T-helper 1 cell treated with Interleukin-12 subunit alpha and Interleukin-12 subunit beta and Interleukin-4 antibody, amounts not matched to agents 30 ng/mL and 1 ng/mL, for 36 hours (primary cell): ENCODE results near the gene PIGBOS1. TPM values are rescaled to one million over a fixed set of nuclear protein-coding genes. Genes with fewer than 3 reads are reported as not detected.

Experiments used
- intact Hi-C: fragments of 100-400 bp; cut with micrococcal nuclease; formaldehyde crosslinking; loops from one replicate; pipeline ENCODE4 v1.15.1; 2024
- total RNA-seq: library from RNA; stranded (reverse); gene quantifications from 2 replicates; pipeline ENCODE4 v1.2.3, GENCODE V29; 2022

Gene PIGBOS1
- total RNA-seq, 1 donor from 2014 or later: 10.2 TPM

GRCh38 chr15:55297315-55297714, 21.6 kb downstream of the PIGBOS1 start:
- intact Hi-C loops: loop anchor here (10.0 kb wide), 1 partner anchor 1333 kb away; no protein-coding TSS in a partner anchor

- intact Hi-C loops: loop anchor here (1.0 to 10.0 kb wide), 11 partner anchors 14 to 1326 kb away; partner anchors contain the start of genes CCPG1, PIERCE2, PIGB and PIGBOS1
Measured at GRCh38 chr15:55290528-55291057, 28.3 kb downstream of the PIGBOS1 start.

GRCh38 chr15:55289746-55290527, 29.0 kb downstream of the PIGBOS1 start, which contains the start of gene RAB27A:
Gene RAB27A, minus strand, starts transcription at chr15:55289813. Its CDS starts 54,879 bp downstream, at chr15:55234934.
- intact Hi-C loops: loop anchor here (1.0 to 10.0 kb wide), 13 partner anchors 10 to 1325 kb away; partner anchors contain the start of genes CCPG1, PIERCE2, PIGB and PIGBOS1

DNA sequence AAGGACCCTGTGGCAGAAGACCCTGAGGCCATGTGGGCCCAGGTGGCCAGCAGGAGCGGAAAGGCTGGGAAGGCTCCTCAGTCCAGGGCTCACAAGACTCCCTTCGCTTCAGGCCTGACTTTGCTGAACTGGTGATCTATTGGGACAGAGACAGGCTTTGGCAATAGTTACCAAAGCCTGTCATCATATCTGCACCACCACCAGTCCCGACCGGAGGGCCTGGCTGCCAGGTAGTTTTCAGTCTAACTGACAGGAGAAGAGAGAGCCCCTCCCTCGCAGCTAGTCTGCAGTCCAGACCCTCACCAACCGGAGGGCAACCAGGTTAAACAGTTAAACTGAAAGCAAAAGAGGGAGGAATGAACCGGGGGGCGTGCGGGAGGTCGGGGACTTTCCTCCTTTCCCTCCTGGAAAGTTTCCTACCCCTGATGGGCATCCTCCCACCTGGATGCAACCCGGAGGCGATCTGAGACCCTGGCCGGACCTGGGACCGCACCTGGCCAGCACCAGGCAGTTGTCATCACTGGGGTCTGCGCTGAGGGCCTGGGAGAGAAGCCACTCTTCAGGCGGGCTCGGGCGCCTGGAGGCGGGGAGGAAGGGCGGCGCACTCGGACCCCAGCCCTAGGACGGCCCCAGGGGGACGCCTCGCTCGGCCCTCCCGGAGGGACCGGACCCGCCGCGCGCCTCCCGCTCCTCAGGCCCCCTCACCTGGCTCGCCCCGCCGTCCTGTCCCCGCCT, 29.7 kb downstream of the PIGBOS1 start:
- intact Hi-C loops: loop anchor here (1.0 to 10.0 kb wide), 2 partner anchors 9 to 214 kb away; no protein-coding TSS in a partner anchor

DNA sequence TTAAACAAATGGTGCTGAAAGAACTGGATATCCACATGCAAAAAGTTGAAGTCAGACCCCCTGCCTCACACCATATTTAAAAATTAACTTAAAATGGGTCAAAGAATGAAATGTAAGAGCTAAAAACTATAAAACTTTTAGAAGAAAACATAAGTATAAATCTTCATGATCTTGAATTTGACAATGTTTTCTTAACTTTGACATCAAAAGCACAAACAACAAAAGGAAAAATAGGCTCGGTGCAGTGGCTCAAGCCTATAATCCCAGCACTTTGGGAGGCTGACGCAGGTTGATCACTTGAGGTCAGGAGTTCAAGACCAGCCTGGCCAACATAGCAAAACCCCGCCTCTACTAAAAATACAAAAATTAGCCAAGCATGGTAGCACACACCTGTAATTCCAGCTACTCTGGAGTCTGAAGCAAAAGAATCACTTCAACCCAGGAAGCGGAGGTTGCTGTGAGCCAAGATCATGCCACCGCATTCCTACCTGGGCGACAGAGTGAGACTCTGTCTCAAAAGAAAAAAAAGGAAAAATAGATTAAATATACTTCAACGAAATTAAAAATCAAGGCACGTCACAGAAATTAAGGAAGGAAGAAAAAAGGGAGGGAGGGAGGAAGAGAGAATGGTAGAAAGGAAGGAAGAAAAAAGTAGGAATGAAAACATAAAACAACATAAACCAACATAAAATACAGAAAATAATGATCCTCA, 30.8 kb downstream of the PIGBOS1 start:
- intact Hi-C loops: loop anchor here (10.0 kb wide), 1 partner anchor 213 kb away; no protein-coding TSS in a partner anchor

GRCh38 chr15:55286442-55287189, 32.3 kb downstream of the PIGBOS1 start:
- intact Hi-C loops: loop anchor here (10.0 kb wide), 1 partner anchor 212 kb away; no protein-coding TSS in a partner anchor

GRCh38 chr15:55284426-55284825, 34.5 kb downstream of the PIGBOS1 start:
- intact Hi-C loops: loop anchor here (10.0 kb wide), 1 partner anchor 210 kb away; no protein-coding TSS in a partner anchor

DNA sequence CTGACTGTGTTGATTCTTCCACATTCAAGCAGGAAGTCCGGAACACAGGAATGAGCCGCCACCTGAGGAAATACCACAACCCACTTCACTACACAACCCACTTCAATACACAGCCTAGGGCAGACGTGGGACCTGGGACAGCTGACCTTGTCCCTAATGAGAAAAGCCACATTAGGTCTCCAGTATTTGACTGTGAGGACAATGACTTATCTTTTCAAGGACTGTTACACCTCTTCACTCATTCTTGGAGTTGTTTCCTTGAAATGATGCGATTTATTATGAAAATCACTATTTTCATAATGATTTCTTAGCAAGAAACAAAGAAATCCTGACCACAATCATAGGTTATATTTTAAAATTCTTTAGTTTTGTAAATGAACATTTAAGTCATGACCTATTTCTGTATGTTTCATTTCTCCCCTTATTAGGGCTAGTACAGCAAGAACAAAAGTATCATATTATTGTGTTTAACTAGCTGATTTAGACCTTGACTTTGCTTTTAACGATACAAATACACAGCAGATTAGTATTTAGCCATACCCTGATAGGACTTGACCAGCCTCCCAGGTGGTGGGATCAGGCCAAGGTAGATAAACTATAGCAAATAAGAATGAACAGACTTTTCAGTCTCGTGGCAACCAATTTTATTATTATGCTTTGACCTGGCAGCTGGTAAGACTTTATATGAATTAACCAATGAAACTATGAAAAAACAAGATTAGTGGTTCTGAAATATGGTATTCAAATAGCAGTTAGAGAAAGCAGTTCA, 35.4 kb downstream of the PIGBOS1 start:
- intact Hi-C loops: loop anchor here (10.0 kb wide), 1 partner anchor 209 kb away; no protein-coding TSS in a partner anchor

- intact Hi-C loops: loop anchor here (10.0 kb wide), 1 partner anchor 208 kb away; no protein-coding TSS in a partner anchor
Measured at GRCh38 chr15:55282284-55282833, 36.6 kb downstream of the PIGBOS1 start.

DNA sequence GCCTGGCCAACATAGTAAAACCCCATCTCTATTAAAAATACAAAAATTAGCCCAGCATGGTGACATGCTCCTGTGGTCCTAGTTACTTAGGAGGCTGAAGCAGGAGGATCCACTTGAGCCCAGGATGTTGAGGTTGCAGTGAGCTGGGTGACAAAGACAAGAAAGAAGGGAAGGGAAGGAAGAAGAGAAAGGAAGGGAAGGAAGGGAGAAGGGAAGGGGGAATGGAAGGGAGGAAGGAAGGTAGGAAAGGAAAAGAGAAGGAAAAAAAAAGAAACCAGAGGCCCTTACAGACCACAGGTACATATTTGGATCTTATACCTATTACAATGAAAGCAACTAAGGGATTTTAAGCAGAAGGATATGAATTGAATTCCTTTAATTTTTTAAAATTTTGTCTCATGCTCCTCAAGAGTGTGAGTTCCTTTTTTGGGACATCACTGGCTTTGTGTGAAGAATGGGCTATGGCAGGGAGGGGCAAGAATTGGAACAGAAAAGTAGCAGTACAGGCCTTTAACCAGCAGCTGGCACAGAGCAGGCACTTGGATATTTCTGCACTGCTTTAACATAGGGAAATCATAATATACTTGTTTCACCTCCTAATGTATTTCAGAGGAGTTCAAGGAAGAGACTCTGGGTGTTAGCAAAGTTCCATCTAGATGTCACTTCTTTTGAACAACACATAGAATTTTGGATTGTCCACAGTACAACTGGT, 37.2 kb downstream of the PIGBOS1 start:
- intact Hi-C loops: loop anchor here (10.0 kb wide), 1 partner anchor 207 kb away; no protein-coding TSS in a partner anchor

DNA sequence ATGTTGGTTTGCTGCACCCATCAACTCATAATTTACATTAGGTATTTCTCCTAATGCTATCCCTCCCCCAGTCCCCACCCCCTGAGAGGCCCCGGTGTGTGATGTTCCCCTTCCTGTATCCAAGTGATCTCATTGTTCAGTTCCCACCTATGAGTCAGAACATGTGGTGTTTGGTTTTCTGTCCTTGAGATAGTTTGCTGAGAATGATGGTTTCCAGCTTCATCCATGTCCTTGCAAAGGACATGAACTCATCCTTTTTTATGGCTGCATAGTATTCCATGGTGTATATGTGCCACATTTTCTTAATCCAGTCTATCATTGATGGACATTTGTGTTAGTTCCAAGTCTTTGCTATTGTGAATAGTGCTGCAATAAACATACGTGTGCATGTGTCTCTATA, 38.3 kb downstream of the PIGBOS1 start:
- intact Hi-C loops: loop anchor here (1.0 to 10.0 kb wide), 2 partner anchors 9 to 206 kb away; partner anchors contain the start of gene RAB27A

DNA sequence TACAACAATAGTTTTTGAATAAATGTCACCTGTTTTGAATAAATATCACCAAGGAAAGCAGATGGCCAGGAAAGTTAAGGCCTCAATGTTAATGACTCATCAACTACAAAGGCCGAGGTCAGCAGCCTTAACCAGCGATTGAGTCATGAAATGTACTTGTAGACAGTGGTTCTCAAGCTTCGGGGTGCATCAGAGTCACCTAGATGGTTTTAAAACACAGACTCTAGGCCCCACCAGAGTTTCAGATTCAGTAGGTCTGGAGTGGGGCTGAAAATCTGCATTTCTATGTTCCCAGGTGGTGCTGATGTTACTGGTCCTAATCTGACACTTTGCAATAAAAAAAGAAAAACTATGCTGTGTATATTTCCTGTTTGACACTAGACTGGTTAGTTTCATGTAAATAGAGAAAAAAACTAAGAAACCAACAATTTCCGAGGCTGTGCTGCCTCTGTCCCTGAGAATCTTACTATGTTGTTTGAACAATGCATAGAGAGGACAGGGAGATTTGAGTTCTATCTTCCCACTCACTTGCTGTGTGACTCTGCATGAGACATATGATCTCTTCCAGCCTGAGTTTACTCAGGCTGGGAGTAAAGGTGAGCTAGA, 39.1 kb downstream of the PIGBOS1 start:
- intact Hi-C loops: loop anchor here (1.0 to 10.0 kb wide), 3 partner anchors 9 to 965 kb away; partner anchors contain the start of genes RAB27A and RFX7

GRCh38 chr15:55279100-55279745, 39.7 kb downstream of the PIGBOS1 start:
- intact Hi-C loops: loop anchor here (10.0 kb wide), 1 partner anchor 966 kb away; the partner anchor contains the start of gene RFX7

- intact Hi-C loops: loop anchor here (1.0 to 10.0 kb wide), 7 partner anchors 10 to 967 kb away; partner anchors contain the start of genes CCPG1, PIERCE2, PIGB and PIGBOS1
Measured at GRCh38 chr15:55277715-55278114, 41.2 kb downstream of the PIGBOS1 start.

GRCh38 chr15:55277116-55277564, 41.8 kb downstream of the PIGBOS1 start:
- intact Hi-C loops: loop anchor here (1.0 to 10.0 kb wide), 7 partner anchors 10 to 968 kb away; partner anchors contain the start of genes CCPG1, PIERCE2, PIGB and PIGBOS1

DNA sequence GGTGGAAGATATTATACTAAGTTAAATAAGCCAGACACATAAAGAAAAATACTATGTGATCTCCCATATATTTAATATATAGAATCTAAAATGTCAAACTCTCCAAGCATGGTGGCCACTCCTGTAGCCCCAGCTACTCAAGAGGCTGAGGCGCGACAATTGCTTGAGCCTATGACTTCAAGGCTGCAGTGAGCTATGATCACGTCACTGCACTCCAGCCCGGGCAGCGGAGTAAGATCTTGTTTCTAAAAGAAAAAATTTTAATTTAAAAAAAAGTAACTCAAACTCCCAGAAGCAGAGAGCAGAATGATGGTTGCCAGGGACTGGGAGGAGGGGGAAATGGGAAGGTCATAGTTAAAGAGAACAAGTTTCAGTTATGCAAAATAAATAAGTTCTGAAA, 42.6 kb downstream of the PIGBOS1 start:
- intact Hi-C loops: loop anchor here (2.0 to 10.0 kb wide), 3 partner anchors 14 to 968 kb away; partner anchors contain the start of genes CCPG1, PIERCE2 and RFX7
